Nephron progenitor cell (in vitro differentiated cells): ENCODE data around the gene TCP10L.
"Not testable (repeated sequence)": the region's sequence is repeated elsewhere in the genome, so short reads cannot be mapped to it uniquely, and the experiment has no call there.

Experiments used
- DNase-seq: peaks from one replicate; pipeline ENCODE4 v3.0.0; 2021
- H3K27ac Mint-ChIP-seq: 2 replicates; pipeline ENCODE4 v1.8.0; 2021; ENCODE audit warnings: mild to moderate bottlenecking, moderate library complexity, mixed read lengths
- H3K27me3 Mint-ChIP-seq: 2 replicates; pipeline ENCODE4 v1.8.0; 2021; ENCODE audit warnings: mild to moderate bottlenecking, low read depth, mixed read lengths; ENCODE audit not compliant: poor library complexity
- H3K36me3 Mint-ChIP-seq: 2 replicates; pipeline ENCODE4 v1.8.0; 2021; ENCODE audit warnings: low read depth, mixed read lengths
- H3K4me1 Mint-ChIP-seq: 2 replicates; pipeline ENCODE4 v1.8.0; 2021; ENCODE audit warnings: mixed read lengths
- H3K4me3 Mint-ChIP-seq: 2 replicates; pipeline ENCODE4 v1.8.0; 2021; ENCODE audit warnings: mild to moderate bottlenecking, moderate library complexity, mixed read lengths
- H3K9me3 Mint-ChIP-seq: 2 replicates; pipeline ENCODE4 v1.8.0; 2021; ENCODE audit warnings: mild to moderate bottlenecking, moderate library complexity, mixed read lengths
- TF ChIP-seq, protein P1 (sequence below): fragments of 200-600 bp; sonication (generic); IDR thresholded peaks from 2 replicates; pipeline ENCODE4 v1.5.0; 2021; ENCODE audit warnings: antibody characterized with exemption

Gene TCP10L

DNA sequence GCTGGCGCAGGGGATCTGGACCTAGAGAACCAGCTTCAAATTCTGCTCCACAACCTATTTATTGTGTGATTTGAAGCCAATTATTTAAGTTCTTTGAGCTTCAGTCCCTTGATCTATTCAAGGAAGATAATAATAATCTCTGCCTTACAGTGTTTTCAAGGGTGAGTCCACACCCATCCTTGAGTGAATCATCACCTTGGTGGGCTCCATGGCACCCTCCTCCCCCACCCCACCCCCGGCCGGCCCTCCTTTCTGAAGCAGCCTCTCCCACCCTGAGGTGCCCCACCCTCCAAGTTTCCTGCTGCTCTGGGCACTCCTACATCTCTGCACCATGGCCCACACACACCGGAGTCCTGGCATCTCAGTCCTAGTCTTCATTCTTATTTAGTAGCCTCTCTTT, 38.3 kb downstream of the TCP10L start:
- Mint-ChIP-seq H3K27ac (no peak overlapping the region), H3K4me1 (no peaks in the 10 kb centered on the region), H3K36me3 (no peaks in the 10 kb centered on the region), H3K9me3 (no peaks in the 10 kb centered on the region), H3K27me3 (peaks cover 12% of the 10 kb centered on the region), H3K4me3 (no peak overlapping the region)
- TF ChIP-seq, protein P1, sequence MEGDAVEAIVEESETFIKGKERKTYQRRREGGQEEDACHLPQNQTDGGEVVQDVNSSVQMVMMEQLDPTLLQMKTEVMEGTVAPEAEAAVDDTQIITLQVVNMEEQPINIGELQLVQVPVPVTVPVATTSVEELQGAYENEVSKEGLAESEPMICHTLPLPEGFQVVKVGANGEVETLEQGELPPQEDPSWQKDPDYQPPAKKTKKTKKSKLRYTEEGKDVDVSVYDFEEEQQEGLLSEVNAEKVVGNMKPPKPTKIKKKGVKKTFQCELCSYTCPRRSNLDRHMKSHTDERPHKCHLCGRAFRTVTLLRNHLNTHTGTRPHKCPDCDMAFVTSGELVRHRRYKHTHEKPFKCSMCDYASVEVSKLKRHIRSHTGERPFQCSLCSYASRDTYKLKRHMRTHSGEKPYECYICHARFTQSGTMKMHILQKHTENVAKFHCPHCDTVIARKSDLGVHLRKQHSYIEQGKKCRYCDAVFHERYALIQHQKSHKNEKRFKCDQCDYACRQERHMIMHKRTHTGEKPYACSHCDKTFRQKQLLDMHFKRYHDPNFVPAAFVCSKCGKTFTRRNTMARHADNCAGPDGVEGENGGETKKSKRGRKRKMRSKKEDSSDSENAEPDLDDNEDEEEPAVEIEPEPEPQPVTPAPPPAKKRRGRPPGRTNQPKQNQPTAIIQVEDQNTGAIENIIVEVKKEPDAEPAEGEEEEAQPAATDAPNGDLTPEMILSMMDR = no peak
- no peak for DNase-seq

DNA sequence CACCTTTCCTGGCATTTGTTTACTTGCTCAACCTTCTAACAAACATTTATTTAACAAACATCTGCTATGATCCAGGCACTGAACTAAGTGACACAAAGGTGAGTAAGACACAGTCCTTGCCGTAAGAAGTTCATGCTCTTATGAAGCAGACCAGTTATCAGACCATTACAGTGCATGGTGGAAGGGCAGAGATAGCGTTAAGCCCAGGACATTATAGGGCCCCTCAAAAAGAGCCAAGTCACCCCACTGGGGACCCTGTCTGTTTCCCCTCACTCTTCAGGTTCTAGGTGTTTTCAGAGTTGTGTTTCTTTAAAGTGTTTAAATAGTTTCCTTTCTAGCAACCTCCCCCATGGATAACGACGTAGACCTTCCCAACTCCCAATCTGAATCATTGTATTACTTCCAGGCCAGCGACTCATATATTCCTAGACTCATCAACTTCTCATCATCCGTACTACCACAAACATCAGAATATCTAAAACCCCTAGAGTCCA, 39.3 kb downstream of the TCP10L start:
- no peak overlapping the region for H3K4me3 Mint-ChIP-seq
- peaks cover 10% of the 10 kb centered on the region for H3K27me3 Mint-ChIP-seq
- TF ChIP-seq, protein P1 = no peak
- no peak for DNase-seq
- H3K9me3 Mint-ChIP-seq = no peaks in the 10 kb centered on the region
- H3K4me1 Mint-ChIP-seq = no peaks in the 10 kb centered on the region
- no peaks in the 10 kb centered on the region for H3K36me3 Mint-ChIP-seq
- peak overlapping the region; percentile 1 for H3K27ac Mint-ChIP-seq

GRCh38 chr21:32544697-32545096, 40.6 kb downstream of the TCP10L start:
- Mint-ChIP-seq H3K27ac (no peak overlapping the region), H3K36me3 (no peaks in the 10 kb centered on the region), H3K4me3 (no peak overlapping the region), H3K4me1 (no peaks in the 10 kb centered on the region), H3K27me3 (peaks cover 6% of the 10 kb centered on the region), H3K9me3 (no peaks in the 10 kb centered on the region)
- DNase-seq = no peak
- TF ChIP-seq, protein P1 = no peak

DNA sequence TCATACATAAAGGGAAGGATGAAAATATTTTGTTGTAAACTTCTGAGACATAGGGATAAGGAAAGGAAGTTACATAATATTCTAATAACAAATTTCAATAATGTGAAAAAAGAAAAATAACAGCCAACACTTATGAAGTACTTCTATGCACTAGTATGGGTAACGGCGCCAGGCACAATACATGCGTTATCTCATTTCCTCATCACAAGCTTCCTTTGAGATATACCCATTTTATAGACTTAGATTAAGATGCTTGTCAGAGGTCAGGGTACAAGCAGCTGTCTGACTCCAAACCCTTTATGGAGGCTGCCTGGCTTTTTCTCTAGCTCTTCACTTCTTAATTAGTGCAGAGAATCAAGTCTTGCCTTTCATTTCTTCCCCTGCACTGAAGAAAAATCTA, 41.3 kb downstream of the TCP10L start:
- TF ChIP-seq, protein P1 = no peak
- H3K4me3 Mint-ChIP-seq = no peak overlapping the region
- no peak overlapping the region for H3K27ac Mint-ChIP-seq
- no peaks in the 10 kb centered on the region for H3K9me3 Mint-ChIP-seq
- no peaks in the 10 kb centered on the region for H3K36me3 Mint-ChIP-seq
- H3K4me1 Mint-ChIP-seq = no peaks in the 10 kb centered on the region
- no peak for DNase-seq
- H3K27me3 Mint-ChIP-seq = peaks cover 12% of the 10 kb centered on the region

DNA sequence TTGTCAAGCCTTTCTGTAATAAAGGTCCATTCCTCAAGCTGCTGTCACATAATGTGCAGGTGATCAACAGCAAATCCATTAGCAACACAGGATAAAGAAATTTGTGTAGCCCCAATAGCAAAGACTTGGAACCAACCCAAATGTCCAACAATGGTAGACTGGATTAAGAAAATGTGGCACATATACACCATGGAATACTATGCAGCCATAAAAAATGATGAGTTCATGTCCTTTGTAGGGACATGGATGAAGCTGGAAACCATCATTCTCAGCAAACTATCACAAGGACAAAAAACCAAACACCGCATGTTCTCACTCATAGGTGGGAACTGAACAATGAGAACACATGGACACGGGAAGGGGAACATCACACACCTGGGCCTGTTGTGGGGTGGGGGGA, 42.3 kb downstream of the TCP10L start:
- not testable (repeated sequence) for H3K4me3 Mint-ChIP-seq, DNase-seq, H3K9me3 Mint-ChIP-seq, H3K4me1 Mint-ChIP-seq, H3K36me3 Mint-ChIP-seq, H3K27ac Mint-ChIP-seq
- H3K27me3 Mint-ChIP-seq = peaks cover 15% of the 10 kb centered on the region

- no peak for DNase-seq
- H3K9me3 Mint-ChIP-seq = no peaks in the 10 kb centered on the region
- TF ChIP-seq, protein P1 = no peak
- H3K27me3 Mint-ChIP-seq = peaks cover 16% of the 10 kb centered on the region
- H3K4me1 Mint-ChIP-seq = no peaks in the 10 kb centered on the region
- H3K4me3 Mint-ChIP-seq = no peak overlapping the region
- H3K36me3 Mint-ChIP-seq = no peaks in the 10 kb centered on the region
- no peak overlapping the region for H3K27ac Mint-ChIP-seq
Measured at GRCh38 chr21:32539378-32539777, 45.9 kb downstream of the TCP10L start.
